ENCODE data around the gene RAB7A. TPM values are rescaled to one million over a fixed set of nuclear protein-coding genes. Genes with fewer than 3 reads are reported as not detected.

Gene RAB7A
- total and polyA plus RNA-seq, 2 of the 13 experiments (the other 11 are each of a cell fraction or from before 2014, with no cell fraction given): 26.5 to 182 TPM

- TF ChIP-seq MXD4 (CRISPR knock-in tag; IDR thresholded peaks at IDR 0.05) (peak; percentile 69; the same call in 1 of the 2 replicates), ZNF468 (CRISPR knock-in tag; IDR thresholded peaks at IDR 0.05) (no peak), MIER2 (CRISPR knock-in tag; IDR thresholded peaks at IDR 0.05) (no peak; the same call in 1 of the 2 replicates), KDM5A (IDR thresholded peaks at IDR 0.05; ENCODE audit: borderline replicate concordance, low read length) (peak; percentile 66), ZNF256 (CRISPR knock-in tag; conservative IDR thresholded peaks at IDR 0.05) (peak; percentile 72; the same call in 1 of the 2 replicates), GLMP (CRISPR knock-in tag; IDR thresholded peaks at IDR 0.05; ENCODE audit: borderline replicate concordance) (no peak), TEAD2 (CRISPR knock-in tag; IDR thresholded peaks at IDR 0.05) (peak; percentile 82), ZNF569 (CRISPR knock-in tag; IDR thresholded peaks at IDR 0.05; ENCODE audit: borderline replicate concordance) (no peak), DNMT1 (CRISPR knock-in tag; IDR thresholded peaks at IDR 0.05) (peak; percentile 62; the same call in 1 of the 2 replicates), ZFP82 (CRISPR knock-in tag; IDR thresholded peaks at IDR 0.05; ENCODE audit: borderline replicate concordance) (no peak), SAFB2 (CRISPR knock-in tag; IDR thresholded peaks at IDR 0.05; ENCODE audit: borderline replicate concordance, low read depth) (no peak; the same call in 1 of the 2 replicates), ZNF282 (IDR thresholded peaks at IDR 0.05; ENCODE audit: partially characterized antibody) (no peak), POLR2AphosphoS2 (IDR thresholded peaks at IDR 0.05; ENCODE audit: low read depth, low read length) (0 out of 2 replicates have a peak, but pooled peaks have one; percentile 69), ZNF816 (CRISPR knock-in tag; IDR thresholded peaks at IDR 0.05; ENCODE audit: borderline replicate concordance) (no peak), ZFP36 (IDR thresholded peaks at IDR 0.05; ENCODE audit: borderline replicate concordance, low read depth, low read length, partially characterized antibody) (no peak), ZNF776 (CRISPR knock-in tag; IDR thresholded peaks at IDR 0.05) (peak; percentile 73; the same call in 1 of the 2 replicates)
- TF ChIP-seq, protein P1, sequence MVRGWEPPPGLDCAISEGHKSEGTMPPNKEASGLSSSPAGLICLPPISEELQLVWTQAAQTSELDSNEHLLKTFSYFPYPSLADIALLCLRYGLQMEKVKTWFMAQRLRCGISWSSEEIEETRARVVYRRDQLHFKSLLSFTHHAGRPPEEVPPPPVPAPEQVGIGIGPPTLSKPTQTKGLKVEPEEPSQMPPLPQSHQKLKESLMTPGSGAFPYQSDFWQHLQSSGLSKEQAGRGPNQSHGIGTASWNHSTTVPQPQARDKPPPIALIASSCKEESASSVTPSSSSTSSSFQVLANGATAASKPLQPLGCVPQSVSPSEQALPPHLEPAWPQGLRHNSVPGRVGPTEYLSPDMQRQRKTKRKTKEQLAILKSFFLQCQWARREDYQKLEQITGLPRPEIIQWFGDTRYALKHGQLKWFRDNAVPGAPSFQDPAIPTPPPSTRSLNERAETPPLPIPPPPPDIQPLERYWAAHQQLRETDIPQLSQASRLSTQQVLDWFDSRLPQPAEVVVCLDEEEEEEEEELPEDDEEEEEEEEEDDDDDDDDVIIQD (CRISPR knock-in tag; IDR thresholded peaks at IDR 0.05; ENCODE audit: low read depth): 0 out of 2 replicates have a peak, but pooled peaks have one; percentile 63
These were observed at the start of gene RAB7A (continued) for GRCh38 chr3:128726023-128727016.
